ENCODE measurements around the gene ALB. TPM values are rescaled to one million over a fixed set of nuclear protein-coding genes. Genes with fewer than 3 reads are reported as not detected.

ALB gene
- total RNA-seq, 2 donors from 2014 or later, result 391 to 538 TPM

DNA sequence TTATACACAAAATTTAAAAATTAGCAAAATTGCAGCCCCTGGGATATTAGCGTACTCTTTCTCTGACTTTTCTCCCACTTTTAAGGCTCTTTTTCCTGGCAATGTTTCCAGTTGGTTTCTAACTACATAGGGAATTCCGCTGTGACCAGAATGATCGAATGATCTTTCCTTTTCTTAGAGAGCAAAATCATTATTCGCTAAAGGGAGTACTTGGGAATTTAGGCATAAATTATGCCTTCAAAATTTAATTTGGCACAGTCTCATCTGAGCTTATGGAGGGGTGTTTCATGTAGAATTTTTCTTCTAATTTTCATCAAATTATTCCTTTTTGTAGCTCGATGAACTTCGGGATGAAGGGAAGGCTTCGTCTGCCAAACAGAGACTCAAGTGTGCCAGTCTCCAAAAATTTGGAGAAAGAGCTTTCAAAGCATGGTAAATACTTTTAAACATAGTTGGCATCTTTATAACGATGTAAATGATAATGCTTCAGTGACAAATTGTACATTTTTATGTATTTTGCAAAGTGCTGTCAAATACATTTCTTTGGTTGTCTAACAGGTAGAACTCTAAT, 6.0 kb downstream of the ALB start:
- no peak for TF ChIP-seq POLR2A (IDR thresholded peaks at IDR 0.05)
- TF ChIP-seq, protein P1, sequence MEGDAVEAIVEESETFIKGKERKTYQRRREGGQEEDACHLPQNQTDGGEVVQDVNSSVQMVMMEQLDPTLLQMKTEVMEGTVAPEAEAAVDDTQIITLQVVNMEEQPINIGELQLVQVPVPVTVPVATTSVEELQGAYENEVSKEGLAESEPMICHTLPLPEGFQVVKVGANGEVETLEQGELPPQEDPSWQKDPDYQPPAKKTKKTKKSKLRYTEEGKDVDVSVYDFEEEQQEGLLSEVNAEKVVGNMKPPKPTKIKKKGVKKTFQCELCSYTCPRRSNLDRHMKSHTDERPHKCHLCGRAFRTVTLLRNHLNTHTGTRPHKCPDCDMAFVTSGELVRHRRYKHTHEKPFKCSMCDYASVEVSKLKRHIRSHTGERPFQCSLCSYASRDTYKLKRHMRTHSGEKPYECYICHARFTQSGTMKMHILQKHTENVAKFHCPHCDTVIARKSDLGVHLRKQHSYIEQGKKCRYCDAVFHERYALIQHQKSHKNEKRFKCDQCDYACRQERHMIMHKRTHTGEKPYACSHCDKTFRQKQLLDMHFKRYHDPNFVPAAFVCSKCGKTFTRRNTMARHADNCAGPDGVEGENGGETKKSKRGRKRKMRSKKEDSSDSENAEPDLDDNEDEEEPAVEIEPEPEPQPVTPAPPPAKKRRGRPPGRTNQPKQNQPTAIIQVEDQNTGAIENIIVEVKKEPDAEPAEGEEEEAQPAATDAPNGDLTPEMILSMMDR (IDR thresholded peaks at IDR 0.05), result no peak
- Histone ChIP-seq H3K4me3 (no peak overlapping the region), H3K9me3 (no peaks in the 10 kb centered on the region), H3K4me1 (peaks cover 33% of the 10 kb centered on the region), H3K27me3 (no peaks in the 10 kb centered on the region), H3K36me3 (replicated peaks in 1 of 2; ENCODE audit: insufficient read depth in 1 of 2, low read depth in 2 of 2) (peaks cover 0 to 5% of the 10 kb centered on the region in 2 donors), H3K27ac (no peak overlapping the region)
- intact Hi-C loops (cut with DNase I), result no loop called here
- no peak for DNase-seq
- 87 to 92% methylated on average over 8 of the region's 8 CpGs for WGBS, 2 donors
- no peak for ATAC-seq

DNA sequence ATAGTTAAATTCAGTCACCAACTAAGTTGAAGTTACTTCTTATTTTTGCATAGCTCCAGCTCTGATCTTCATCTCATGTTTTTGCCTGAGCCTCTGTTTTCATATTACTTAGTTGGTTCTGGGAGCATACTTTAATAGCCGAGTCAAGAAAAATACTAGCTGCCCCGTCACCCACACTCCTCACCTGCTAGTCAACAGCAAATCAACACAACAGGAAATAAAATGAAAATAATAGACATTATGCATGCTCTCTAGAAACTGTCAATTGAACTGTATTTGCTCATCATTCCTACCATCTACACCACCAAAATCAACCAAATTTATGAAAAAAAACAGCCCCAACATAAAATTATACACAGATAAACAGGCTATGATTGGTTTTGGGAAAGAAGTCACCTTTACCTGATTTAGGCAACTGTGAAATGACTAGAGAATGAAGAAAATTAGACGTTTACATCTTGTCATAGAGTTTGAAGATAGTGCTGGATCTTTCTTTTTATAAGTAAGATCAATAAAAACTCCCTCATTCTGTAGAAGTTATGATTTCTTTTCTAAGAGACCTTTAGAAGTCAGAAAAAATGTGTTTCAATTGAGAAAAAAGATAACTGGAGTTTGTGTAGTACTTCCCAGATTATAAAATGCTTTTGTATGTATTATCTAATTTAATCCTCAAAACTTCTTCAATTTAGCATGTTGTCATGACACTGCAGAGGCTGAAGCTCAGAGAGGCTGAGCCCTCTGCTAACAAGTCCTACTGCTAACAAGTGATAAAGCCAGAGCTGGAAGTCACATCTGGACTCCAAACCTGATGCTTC, 7.0 kb downstream of the ALB start:
- 67 to 75% methylated on average over 3 of the region's 3 CpGs for WGBS, 2 donors
- H3K27ac ChIP-seq, result no peak overlapping the region
- no peak overlapping the region for H3K4me3 ChIP-seq
- H3K9me3 ChIP-seq, result no peaks in the 10 kb centered on the region
- intact Hi-C loops (cut with DNase I), result no loop called here
- peaks cover 38% of the 10 kb centered on the region for H3K4me1 ChIP-seq
- TF ChIP-seq, protein P1 (IDR thresholded peaks at IDR 0.05), result no peak
- no peak for TF ChIP-seq POLR2A (IDR thresholded peaks at IDR 0.05)
- no peaks in the 10 kb centered on the region for H3K27me3 ChIP-seq
- H3K36me3 ChIP-seq (replicated peaks in 1 of 2; ENCODE audit: insufficient read depth in 1 of 2, low read depth in 2 of 2), result peaks cover 0 to 5% of the 10 kb centered on the region in 2 donors
- no peak for ATAC-seq
- DNase-seq, result no peak

- ATAC-seq, result no peak
- no peak overlapping the region for H3K27ac ChIP-seq
- H3K27me3 ChIP-seq, result no peaks in the 10 kb centered on the region
- no peak overlapping the region for H3K4me3 ChIP-seq
- no peaks in the 10 kb centered on the region for H3K9me3 ChIP-seq
- DNase-seq, result peak in 2 of 4 donors; percentile 8 to 28
- peaks cover 0 to 5% of the 10 kb centered on the region in 2 donors for H3K36me3 ChIP-seq (replicated peaks in 1 of 2; ENCODE audit: insufficient read depth in 1 of 2, low read depth in 2 of 2)
- intact Hi-C loops (cut with DNase I), result no loop called here
- 50 to 51% methylated on average over 8 of the region's 8 CpGs for WGBS, 2 donors
- H3K4me1 ChIP-seq, result peaks cover 32% of the 10 kb centered on the region
- no peak for TF ChIP-seq POLR2A (IDR thresholded peaks at IDR 0.05)
- TF ChIP-seq, protein P1 (IDR thresholded peaks at IDR 0.05), result no peak
Observed at GRCh38 chr4:73411731-73412414, 7.8 kb downstream of the ALB start.

- intact Hi-C loops (cut with DNase I), result no loop called here
- Histone ChIP-seq H3K9me3 (no peaks in the 10 kb centered on the region), H3K27me3 (no peaks in the 10 kb centered on the region), H3K27ac (no peak overlapping the region), H3K4me1 (peaks cover 26% of the 10 kb centered on the region), H3K36me3 (replicated peaks in 1 of 2; ENCODE audit: insufficient read depth in 1 of 2, low read depth in 2 of 2) (peaks cover 5% of the 10 kb centered on the region in 2 donors), H3K4me3 (no peak overlapping the region)
- DNase-seq (no peak), ATAC-seq (no peak)
- whole genome bisulfite sequencing, 2 donors, result 71 to 78% methylated on average over 4 of the region's 4 CpGs
- no peak for TF ChIP-seq POLR2A (IDR thresholded peaks at IDR 0.05)
Observed at GRCh38 chr4:73413294-73413755, 9.2 kb downstream of the ALB start.

- WGBS, 2 donors, result 78 to 91% methylated on average over 2 of the region's 2 CpGs
- Histone ChIP-seq H3K36me3 (replicated peaks in 1 of 2; ENCODE audit: insufficient read depth in 1 of 2, low read depth in 2 of 2) (peaks cover 5% of the 10 kb centered on the region in 2 donors), H3K27me3 (no peaks in the 10 kb centered on the region), H3K27ac (no peak overlapping the region), H3K4me3 (no peak overlapping the region), H3K9me3 (no peaks in the 10 kb centered on the region), H3K4me1 (peaks cover 22% of the 10 kb centered on the region)
- no peak for ATAC-seq
- TF ChIP-seq, protein P1 (IDR thresholded peaks at IDR 0.05), result no peak
- TF ChIP-seq POLR2A (IDR thresholded peaks at IDR 0.05), result no peak
- no peak for DNase-seq
- intact Hi-C loops (cut with DNase I), result no loop called here
Observed at GRCh38 chr4:73414936-73415271, 10.8 kb downstream of the ALB start.

All from body of pancreas (tissue), 4 donors.